DND-41 (cell line): Measurements from ENCODE around the gene TMEM237.

Experiments
- ATAC-seq: fragments of 200-7000 bp; cut with Tn5 transposase; 3 replicates; pipeline ENCODE4 v1.9.1; 2021; ENCODE audit warnings: low read depth; ENCODE audit not compliant: insufficient read depth
- DNase-seq: peaks from one replicate; pipeline ENCODE4 v3.0.0-alpha.2; 2020
- H2AFZ ChIP-seq: 2 replicates; pipeline ENCODE4 v1.6.0; 2012; ENCODE audit warnings: low read depth, low read length
- H3K27ac ChIP-seq: 2 replicates; pipeline ENCODE4 v1.5.1; 2012; ENCODE audit warnings: low read length, inconsistent platforms
- H3K27me3 ChIP-seq: fragments of 200-600 bp; sonication (generic); 2 replicates; pipeline ENCODE4 v1.6.0; 2012; ENCODE audit warnings: low read length, mild to moderate bottlenecking, inconsistent platforms; ENCODE audit not compliant: insufficient read depth, poor library complexity
- H3K36me3 ChIP-seq: 2 replicates; pipeline ENCODE4 v1.5.1; 2012; ENCODE audit warnings: low read length, inconsistent platforms; ENCODE audit not compliant: insufficient read depth
- H3K4me1 ChIP-seq: 2 replicates; pipeline ENCODE4 v1.5.1; 2012; ENCODE audit warnings: mild to moderate bottlenecking, low read length; ENCODE audit not compliant: insufficient read depth
- H3K4me2 ChIP-seq: 2 replicates; pipeline ENCODE4 v1.6.0; 2012; ENCODE audit warnings: mild to moderate bottlenecking, moderate library complexity, low read length, inconsistent platforms; ENCODE audit not compliant: insufficient read depth
- H3K4me3 ChIP-seq, 2 experiments: fragments of 200-600 bp in 1 of 2; shearing (Covaris generic) in 1 of 2; 2 replicates each; pipeline ENCODE4 v1.5.1; 2012 to 2016; ENCODE audit warnings: inconsistent platforms in 2 of 2, low read length in 2 of 2, mild to moderate bottlenecking in 2 of 2, low read depth in 1 of 2, moderate library complexity in 1 of 2
- H3K79me2 ChIP-seq: 2 replicates; pipeline ENCODE4 v1.6.0; 2012; ENCODE audit warnings: low read length, inconsistent platforms; ENCODE audit not compliant: insufficient read depth
- H3K9ac ChIP-seq: 2 replicates; pipeline ENCODE4 v1.6.0; 2012; ENCODE audit warnings: low read depth, mild to moderate bottlenecking, inconsistent platforms, low read length, moderate library complexity
- H3K9me3 ChIP-seq: 2 replicates; pipeline ENCODE4 v1.5.1; 2012; ENCODE audit warnings: low read length, moderate library complexity, mild to moderate bottlenecking, inconsistent platforms; ENCODE audit not compliant: insufficient read depth, severe bottlenecking
- H4K20me1 ChIP-seq: 2 replicates; pipeline ENCODE4 v1.6.0; 2012; ENCODE audit warnings: low read length; ENCODE audit not compliant: insufficient read depth
- CTCF ChIP-seq: IDR thresholded peaks from 2 replicates; pipeline ENCODE4 v1.5.1; 2012; ENCODE audit warnings: borderline replicate concordance, low read length, moderate library complexity, mild to moderate bottlenecking; ENCODE audit not compliant: poor library complexity, severe bottlenecking; ENCODE audit errors: extremely low read depth
- EZH2 ChIP-seq: IDR thresholded peaks from 3 replicates; pipeline ENCODE4 v1.6.1; 2012; ENCODE audit warnings: borderline replicate concordance, low read depth, mild to moderate bottlenecking, moderate library complexity, low read length, inconsistent platforms; ENCODE audit not compliant: severe bottlenecking

The TMEM237 gene

DNA sequence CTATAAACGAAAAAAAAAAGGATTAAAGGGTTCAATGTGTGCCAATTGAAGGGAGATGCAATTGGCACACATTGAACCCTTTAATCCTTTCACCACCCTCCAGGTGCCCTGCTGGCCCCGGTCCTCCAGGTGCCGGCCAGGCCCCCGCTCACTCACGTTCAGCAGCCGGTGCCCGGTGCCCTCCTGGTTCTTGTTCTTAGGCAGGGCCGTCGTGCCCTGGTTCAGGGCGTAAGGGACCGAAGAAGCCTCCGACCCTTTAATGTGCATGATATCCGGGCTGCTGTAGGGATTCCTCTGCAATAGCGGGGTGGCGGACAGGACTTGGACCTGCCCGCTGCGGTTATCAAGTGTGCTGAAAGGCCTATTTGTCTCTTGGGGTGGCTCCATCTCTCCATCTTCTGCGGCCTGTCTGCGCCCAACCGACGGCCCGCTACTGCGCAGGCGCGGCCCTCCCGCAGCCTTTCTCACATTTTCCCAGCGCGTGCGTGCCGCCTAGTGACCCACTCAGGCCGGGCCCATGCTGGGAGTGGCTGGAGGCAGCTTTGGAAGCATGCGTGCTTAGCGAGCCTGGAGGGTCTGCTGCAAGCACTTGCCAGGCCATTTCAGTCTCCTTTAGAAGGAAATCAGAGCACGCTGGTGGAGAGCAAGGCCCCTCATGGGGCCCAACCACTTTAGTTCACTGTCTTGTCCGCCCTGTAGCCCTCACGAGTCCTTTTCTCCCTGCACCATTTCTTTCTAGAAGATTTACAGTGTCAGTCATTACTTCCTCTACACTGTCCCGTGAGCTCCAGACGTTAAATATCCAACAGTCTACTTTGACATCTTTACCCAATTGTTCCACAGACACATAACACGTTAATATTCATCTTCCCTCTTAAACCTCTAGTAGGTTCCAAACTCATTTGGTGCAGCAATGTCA is 24.3 kb downstream of the TMEM237 start:
- Histone ChIP-seq H3K4me2 (no peak overlapping the region), H4K20me1 (no peaks in the 10 kb centered on the region), H2AFZ (no peak overlapping the region), H3K9me3 (no peaks in the 10 kb centered on the region), H3K9ac (no peak overlapping the region), H3K27ac (no peak overlapping the region), H3K27me3 (no peaks in the 10 kb centered on the region), H3K79me2 (no peaks in the 10 kb centered on the region), H3K4me3 (no peak overlapping the region), H3K36me3 (peaks cover 9% of the 10 kb centered on the region), H3K4me1 (no peaks in the 10 kb centered on the region)
- DNase-seq (no peak), ATAC-seq (no peak)
- TF ChIP-seq CTCF: no peak
- no peak for TF ChIP-seq EZH2

DNA sequence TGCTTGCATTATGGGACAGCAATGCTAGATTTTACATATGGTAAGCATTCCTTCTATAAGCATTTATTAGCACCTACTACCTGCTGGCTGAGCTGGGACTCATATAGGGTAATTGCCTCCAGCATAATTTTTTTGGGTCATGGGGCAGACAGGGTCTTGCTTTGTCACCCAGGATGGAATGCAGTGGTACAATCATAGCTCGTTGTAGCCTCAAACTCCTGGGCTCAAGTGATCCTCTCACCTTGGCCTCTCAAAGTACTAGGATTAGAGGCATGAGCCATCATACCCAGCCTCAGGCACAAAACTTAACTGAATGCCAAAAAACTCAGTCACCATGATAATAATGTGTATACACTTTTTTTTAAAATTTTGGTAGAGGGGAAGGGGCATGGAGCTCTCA is 35.3 kb downstream of the TMEM237 start:
- Histone ChIP-seq H3K9ac (no peak overlapping the region), H3K4me3 (no peak overlapping the region), H3K27me3 (no peaks in the 10 kb centered on the region), H3K36me3 (no peaks in the 10 kb centered on the region), H4K20me1 (no peaks in the 10 kb centered on the region), H3K9me3 (no peaks in the 10 kb centered on the region), H3K4me2 (no peak overlapping the region), H3K4me1 (no peaks in the 10 kb centered on the region), H2AFZ (no peak overlapping the region), H3K27ac (no peak overlapping the region), H3K79me2 (no peaks in the 10 kb centered on the region)
- ATAC-seq (no peak), DNase-seq (no peak)
- TF ChIP-seq EZH2 (no peak), CTCF (no peak)

DNA sequence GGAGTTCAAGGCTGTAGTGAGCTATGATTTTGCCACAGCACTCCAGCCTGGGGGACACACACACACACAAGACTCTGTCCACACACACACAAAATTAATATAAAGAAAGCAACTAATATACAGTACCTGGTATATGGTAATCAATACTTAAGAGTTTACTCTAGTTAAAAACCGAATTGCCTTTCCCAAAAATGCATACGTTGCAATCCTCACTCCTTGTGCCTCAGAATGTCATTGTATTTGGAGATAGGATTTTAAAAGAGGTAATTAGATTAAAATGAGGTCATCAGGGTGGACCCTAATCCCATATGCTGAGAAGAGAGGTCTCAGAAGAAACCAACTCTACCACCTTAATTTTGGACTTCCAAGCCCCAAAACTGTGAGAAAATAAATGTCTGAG is 35.7 kb downstream of the TMEM237 start:
- Histone ChIP-seq H3K27ac (no peak overlapping the region), H3K9ac (no peak overlapping the region), H3K4me3 (no peak overlapping the region), H3K9me3 (no peaks in the 10 kb centered on the region), H3K27me3 (no peaks in the 10 kb centered on the region), H3K4me2 (no peak overlapping the region), H2AFZ (no peak overlapping the region), H3K36me3 (no peaks in the 10 kb centered on the region), H4K20me1 (no peaks in the 10 kb centered on the region), H3K79me2 (no peaks in the 10 kb centered on the region), H3K4me1 (no peaks in the 10 kb centered on the region)
- ATAC-seq (no peak), DNase-seq (no peak)
- no peak for TF ChIP-seq CTCF
- TF ChIP-seq EZH2: no peak
